HepG2 (cell line): ENCODE data around the gene PIF1. TPM values are rescaled to one million over a fixed set of nuclear protein-coding genes. Genes with fewer than 3 reads are reported as not detected.

ENCODE experiments used
- ARNT ChIP-seq: fragments of 450-650 bp; IDR thresholded peaks from 2 replicates; pipeline ENCODE4 v1.6.1; 2017
- ARNT2 ChIP-seq: sonication (generic); formaldehyde crosslinking; IDR thresholded peaks from 2 replicates; pipeline ENCODE4 v1.8.0; 2022; ENCODE audit warnings: mild to moderate bottlenecking, low read depth, missing genetic modification reagents, moderate library complexity
- GATAD2A ChIP-seq: IDR thresholded peaks from 2 replicates; pipeline ENCODE4 v1.6.1; 2016
- HDAC6 ChIP-seq: fragments of 200-600 bp; sonication (generic); IDR thresholded peaks from 2 replicates; pipeline ENCODE4 v1.7.0; 2017; ENCODE audit warnings: mild to moderate bottlenecking, antibody characterized with exemption, low read length, low read depth
- MIXL1 ChIP-seq: IDR thresholded peaks from 2 replicates; pipeline ENCODE4 v1.6.1; 2016
- NFYC ChIP-seq: IDR thresholded peaks from 2 replicates; pipeline ENCODE4 v1.6.1; 2016; ENCODE audit warnings: missing genetic modification reagents, missing compliant biosample characterization
- PAWR ChIP-seq: sonication (generic); formaldehyde crosslinking; IDR thresholded peaks from 2 replicates; pipeline ENCODE4 v1.4.0; 2020; ENCODE audit warnings: missing genetic modification reagents, mild to moderate bottlenecking, borderline replicate concordance
- PLSCR1 ChIP-seq: sonication (generic); formaldehyde crosslinking; IDR thresholded peaks from 2 replicates; pipeline ENCODE4 v1.5.0; 2020; ENCODE audit warnings: missing genetic modification reagents, mild to moderate bottlenecking, borderline replicate concordance
- SIX1 ChIP-seq: sonication (generic); formaldehyde crosslinking; IDR thresholded peaks from 2 replicates; pipeline ENCODE4 v1.4.0; 2020; ENCODE audit warnings: missing genetic modification reagents, borderline replicate concordance
- TCF12 ChIP-seq, 2 experiments: fragments of 450-650 bp in 1 of 2; sonication (generic) in 1 of 2; formaldehyde crosslinking in 1 of 2; IDR thresholded peaks; 2 replicates each; pipeline versions ENCODE4 v1.6.1 to v1.8.0; 2017 to 2022; ENCODE audit warnings: antibody characterized with exemption in 1 of 2, mild to moderate bottlenecking in 1 of 2, missing genetic modification reagents in 1 of 2, moderate library complexity in 1 of 2
- TFDP2 ChIP-seq: sonication (generic); formaldehyde crosslinking; IDR thresholded peaks from 2 replicates; pipeline ENCODE4 v1.4.0; 2020; ENCODE audit warnings: missing genetic modification reagents
- THRA ChIP-seq: sonication (generic); formaldehyde crosslinking; IDR thresholded peaks from 2 replicates; pipeline ENCODE4 v1.4.0; 2020; ENCODE audit warnings: missing genetic modification reagents, borderline replicate concordance
- TRIM24 ChIP-seq: sonication (generic); formaldehyde crosslinking; IDR thresholded peaks from 2 replicates; pipeline ENCODE4 v1.8.0; 2022; ENCODE audit warnings: mild to moderate bottlenecking, missing genetic modification reagents
- ZFX ChIP-seq: sonication (generic); formaldehyde crosslinking; IDR thresholded peaks from 2 replicates; pipeline ENCODE4 v1.4.0; 2020; ENCODE audit warnings: mild to moderate bottlenecking, low read depth, missing genetic modification reagents, moderate library complexity
- ZIK1 ChIP-seq: sonication (generic); formaldehyde crosslinking; IDR thresholded peaks from 2 replicates; pipeline ENCODE4 v1.5.0; 2020; ENCODE audit warnings: mild to moderate bottlenecking, low read depth, missing genetic modification reagents, borderline replicate concordance
- ZMYM4 ChIP-seq: sonication (generic); formaldehyde crosslinking; IDR thresholded peaks from 2 replicates; pipeline ENCODE4 v1.8.1; 2023; ENCODE audit warnings: mild to moderate bottlenecking, missing genetic modification reagents
- ZNF275 ChIP-seq: sonication (generic); formaldehyde crosslinking; IDR thresholded peaks from 2 replicates; pipeline ENCODE4 v1.8.0; 2022; ENCODE audit warnings: missing genetic modification reagents, mild to moderate bottlenecking, inconsistent platforms, borderline replicate concordance
- ZNF362 ChIP-seq: sonication (generic); formaldehyde crosslinking; IDR thresholded peaks from 2 replicates; pipeline ENCODE4 v1.4.0; 2020; ENCODE audit warnings: missing genetic modification reagents, mild to moderate bottlenecking, borderline replicate concordance
- ZNF468 ChIP-seq: sonication (generic); formaldehyde crosslinking; IDR thresholded peaks from 2 replicates; pipeline ENCODE4 v1.8.0; 2022; ENCODE audit warnings: mild to moderate bottlenecking, moderate library complexity, missing genetic modification reagents
- ZNF503 ChIP-seq: sonication (generic); formaldehyde crosslinking; IDR thresholded peaks from 2 replicates; pipeline ENCODE4 v1.4.0; 2020; ENCODE audit warnings: missing genetic modification reagents
- ZNF790 ChIP-seq: sonication (generic); formaldehyde crosslinking; IDR thresholded peaks from 2 replicates; pipeline ENCODE4 v1.8.0; 2022; ENCODE audit warnings: missing genetic modification reagents, mild to moderate bottlenecking, borderline replicate concordance
- ZNF841 ChIP-seq: sonication (generic); formaldehyde crosslinking; IDR thresholded peaks from 2 replicates; pipeline ENCODE4 v1.8.1; 2023; ENCODE audit warnings: missing genetic modification reagents, borderline replicate concordance
- polyA plus RNA-seq, 8 experiments: library from polyadenylated mRNA; depleted of rRNA in 3 of 8; stranded (reverse) in 7 of 8; unstranded in 1 of 8; fragments of >200 nt; fragmentation: Illumina TruSeq in 4 of 8; extraction: Trizol in 4 of 8; gene quantifications; 2 replicates each; pipeline versions ENCODE4 v1.2.1 to v1.2.3, GENCODE V29; 2011 to 2016; ENCODE audit warnings: low read depth in 4 of 8, missing spikeins in 1 of 8, mixed read lengths in 1 of 8; ENCODE audit not compliant: insufficient read depth in 1 of 8
- total RNA-seq, 5 experiments: library from RNA; depleted of rRNA; stranded (reverse); fragments of >200 nt; fragmentation: Illumina TruSeq; extraction: Trizol; gene quantifications; 2 replicates each; pipeline ENCODE4 v1.2.3, GENCODE V29; 2016; ENCODE audit warnings: low read depth in 1 of 5

Gene PIF1
- total and polyA plus RNA-seq, 2 of the 13 experiments (the other 11 are each of a cell fraction or from before 2014, with no cell fraction given) = 18.5 to 19.7 TPM

GRCh38 chr15:64841344-64842095, 16.1 kb upstream of the PIF1 start, which contains the start of gene PLEKHO2 (continued):
- TF ChIP-seq ZNF503 (CRISPR knock-in tag) (no peak; the same call in 1 of the 2 replicates), MIXL1 (no peak), ZFX (CRISPR knock-in tag) (peak; percentile 51), ARNT (no peak), HDAC6 (no peak), TCF12 (IDR thresholded peaks at IDR 0.05) (no peak), TCF12 (CRISPR knock-in tag; IDR thresholded peaks at IDR 0.05) (no peak), ARNT2 (CRISPR knock-in tag) (0 out of 2 replicates have a peak, but pooled peaks have one; percentile 48), GATAD2A (CRISPR knock-in tag) (no peak), ZNF468 (CRISPR knock-in tag) (no peak), ZNF275 (CRISPR knock-in tag) (no peak), ZMYM4 (CRISPR knock-in tag) (no peak), TRIM24 (no peak), SIX1 (no peak), ZIK1 (CRISPR knock-in tag) (no peak), ZNF362 (CRISPR knock-in tag) (no peak), THRA (CRISPR knock-in tag) (no peak), PLSCR1 (no peak), ZNF790 (CRISPR knock-in tag) (no peak; the same call in 1 of the 2 replicates), TFDP2 (CRISPR knock-in tag) (peak; percentile 32; the same call in 1 of the 2 replicates), ZNF841 (CRISPR knock-in tag) (no peak), NFYC (CRISPR knock-in tag) (0 out of 2 replicates have a peak, but pooled peaks have one; percentile 13), PAWR (no peak)
